Measurements from ENCODE around the gene ABCD1. TPM values are rescaled to one million over a fixed set of nuclear protein-coding genes. Genes with fewer than 3 reads are reported as not detected.

The ABCD1 gene
- total RNA-seq, 6 experiments from 2014 or later = 8.0 to 20.8 (median 10.9) TPM

DNA sequence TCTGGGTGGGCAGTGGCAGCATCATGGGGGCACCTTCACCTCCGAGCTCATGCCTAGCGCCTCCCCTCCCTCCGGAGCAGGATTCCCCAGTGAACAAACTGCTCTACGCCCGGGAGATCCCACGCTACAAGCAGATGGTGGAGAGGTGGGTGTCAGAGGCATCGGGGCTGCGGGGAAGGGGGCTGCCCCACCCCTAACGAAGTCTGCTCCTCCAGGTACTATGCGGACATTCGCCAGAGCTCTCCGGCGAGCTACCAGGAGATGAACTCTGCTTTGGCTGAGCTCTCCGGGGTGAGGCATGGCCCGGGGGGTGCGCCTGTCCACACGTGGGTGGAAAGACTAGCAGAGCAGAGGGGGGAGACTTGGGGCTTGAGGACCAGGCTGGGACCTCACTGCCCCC, 53.5 kb downstream of the ABCD1 start:
- Histone ChIP-seq H3K4me1 (no peaks in the 10 kb centered on the region), H3K27ac (no peak overlapping the region), H3K27me3 (no peaks in the 10 kb centered on the region), H3K36me3 (no peaks in the 10 kb centered on the region), H3K4me3 (no peak overlapping the region), H3K9me3 (no peaks in the 10 kb centered on the region)
- DNase-seq (peak in 1 of 3 donors; percentile 51), ATAC-seq (no peak)
- TF ChIP-seq, protein P1, sequence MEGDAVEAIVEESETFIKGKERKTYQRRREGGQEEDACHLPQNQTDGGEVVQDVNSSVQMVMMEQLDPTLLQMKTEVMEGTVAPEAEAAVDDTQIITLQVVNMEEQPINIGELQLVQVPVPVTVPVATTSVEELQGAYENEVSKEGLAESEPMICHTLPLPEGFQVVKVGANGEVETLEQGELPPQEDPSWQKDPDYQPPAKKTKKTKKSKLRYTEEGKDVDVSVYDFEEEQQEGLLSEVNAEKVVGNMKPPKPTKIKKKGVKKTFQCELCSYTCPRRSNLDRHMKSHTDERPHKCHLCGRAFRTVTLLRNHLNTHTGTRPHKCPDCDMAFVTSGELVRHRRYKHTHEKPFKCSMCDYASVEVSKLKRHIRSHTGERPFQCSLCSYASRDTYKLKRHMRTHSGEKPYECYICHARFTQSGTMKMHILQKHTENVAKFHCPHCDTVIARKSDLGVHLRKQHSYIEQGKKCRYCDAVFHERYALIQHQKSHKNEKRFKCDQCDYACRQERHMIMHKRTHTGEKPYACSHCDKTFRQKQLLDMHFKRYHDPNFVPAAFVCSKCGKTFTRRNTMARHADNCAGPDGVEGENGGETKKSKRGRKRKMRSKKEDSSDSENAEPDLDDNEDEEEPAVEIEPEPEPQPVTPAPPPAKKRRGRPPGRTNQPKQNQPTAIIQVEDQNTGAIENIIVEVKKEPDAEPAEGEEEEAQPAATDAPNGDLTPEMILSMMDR (IDR thresholded peaks at IDR 0.05) = no peak
- TF ChIP-seq POLR2A (IDR thresholded peaks at IDR 0.05) = no peak
- intact Hi-C loops (cut with DNase I) = no loop called here
- no CpG with 5 or more reads among the region's 17 CpGs for WGBS (ENCODE audit: insufficient coverage, low coverage, low lambda C conversion rate, missing lambda C conversion rate)

DNA sequence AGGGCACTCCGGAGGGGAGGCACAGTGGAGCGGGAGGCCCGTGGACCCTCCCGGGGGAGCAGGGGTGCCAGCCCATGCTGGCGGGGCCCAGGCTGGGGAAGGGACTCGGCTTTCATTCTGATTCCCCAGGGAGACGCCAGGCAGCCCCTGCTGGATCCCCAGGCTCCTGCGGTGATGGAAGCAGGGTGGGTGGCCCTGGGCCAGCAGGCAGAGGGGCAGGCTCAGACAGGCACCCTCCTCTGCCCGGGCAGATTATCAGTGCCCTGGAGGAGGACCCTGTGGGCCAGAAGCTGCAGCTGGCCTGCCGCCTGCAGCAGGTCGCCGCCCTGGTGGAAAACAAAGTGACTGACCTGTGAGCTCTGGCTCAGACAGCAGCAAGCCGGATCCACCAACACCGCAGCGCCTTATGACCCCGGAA, 54.0 kb downstream of the ABCD1 start:
- H3K4me1 ChIP-seq = no peaks in the 10 kb centered on the region
- intact Hi-C loops (cut with DNase I) = no loop called here
- H3K4me3 ChIP-seq = no peak overlapping the region
- peak; percentile 59 to 74 (median 65) for ATAC-seq
- H3K36me3 ChIP-seq = no peaks in the 10 kb centered on the region
- H3K27me3 ChIP-seq = no peaks in the 10 kb centered on the region
- H3K9me3 ChIP-seq = no peaks in the 10 kb centered on the region
- DNase-seq = peak in 1 of 3 donors; percentile 58
- H3K27ac ChIP-seq = no peak overlapping the region
- TF ChIP-seq, protein P1 (IDR thresholded peaks at IDR 0.05) = peak in 2 of 4 donors; percentile 29 to 45
- TF ChIP-seq POLR2A (IDR thresholded peaks at IDR 0.05) = no peak
- no CpG with 5 or more reads among the region's 16 CpGs for WGBS (ENCODE audit: insufficient coverage, low coverage, low lambda C conversion rate, missing lambda C conversion rate)

DNA sequence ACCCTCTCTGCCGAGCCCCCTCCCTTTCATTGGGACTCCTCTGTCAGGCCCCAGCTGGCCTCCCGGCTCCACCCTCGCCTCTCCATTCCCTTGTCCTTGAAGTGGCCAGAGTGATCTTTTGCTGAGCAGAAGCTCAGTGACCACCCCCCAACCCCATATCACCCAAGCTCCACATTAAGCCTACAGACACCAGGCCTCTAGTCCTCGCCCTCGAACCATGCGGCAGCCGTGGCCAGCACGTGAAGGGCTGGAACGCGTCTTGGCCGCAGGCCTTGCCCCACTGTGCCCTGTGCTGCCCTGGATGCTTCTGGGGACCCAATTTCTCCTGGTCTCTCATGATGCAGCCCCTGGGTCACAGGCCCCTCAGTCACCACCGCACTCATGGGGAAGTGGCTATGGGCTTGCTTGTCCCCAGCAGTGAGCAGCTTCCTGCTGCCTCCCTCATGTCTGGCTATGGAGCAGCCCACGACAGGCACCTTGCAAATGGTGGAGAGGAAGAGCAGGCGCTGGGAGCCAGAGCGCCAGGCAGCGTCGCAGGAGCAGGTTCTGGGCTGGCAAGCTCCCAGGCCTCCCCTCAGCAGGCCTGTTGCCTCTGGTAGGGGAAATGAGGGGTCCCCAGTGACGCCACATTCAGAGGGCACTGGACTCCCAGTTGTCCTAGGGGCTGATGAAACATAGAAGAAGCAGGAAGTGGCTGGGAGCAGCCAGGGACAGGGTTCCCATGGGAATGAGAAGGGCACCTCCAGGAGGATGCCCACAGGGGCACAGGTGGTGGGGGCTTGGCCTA, 55.4 kb downstream of the ABCD1 start:
- Histone ChIP-seq H3K4me3 (no peak overlapping the region), H3K27me3 (no peaks in the 10 kb centered on the region), H3K27ac (no peak overlapping the region), H3K4me1 (no peaks in the 10 kb centered on the region), H3K9me3 (no peaks in the 10 kb centered on the region), H3K36me3 (no peaks in the 10 kb centered on the region)
- 79% methylated on average over 7 of the region's 18 CpGs for WGBS (ENCODE audit: insufficient coverage, low coverage, low lambda C conversion rate, missing lambda C conversion rate)
- intact Hi-C loops (cut with DNase I) = no loop called here
- ATAC-seq (no peak), DNase-seq (no peak)
- no peak for TF ChIP-seq POLR2A (IDR thresholded peaks at IDR 0.05)
- TF ChIP-seq, protein P1 (IDR thresholded peaks at IDR 0.05) = no peak

DNA sequence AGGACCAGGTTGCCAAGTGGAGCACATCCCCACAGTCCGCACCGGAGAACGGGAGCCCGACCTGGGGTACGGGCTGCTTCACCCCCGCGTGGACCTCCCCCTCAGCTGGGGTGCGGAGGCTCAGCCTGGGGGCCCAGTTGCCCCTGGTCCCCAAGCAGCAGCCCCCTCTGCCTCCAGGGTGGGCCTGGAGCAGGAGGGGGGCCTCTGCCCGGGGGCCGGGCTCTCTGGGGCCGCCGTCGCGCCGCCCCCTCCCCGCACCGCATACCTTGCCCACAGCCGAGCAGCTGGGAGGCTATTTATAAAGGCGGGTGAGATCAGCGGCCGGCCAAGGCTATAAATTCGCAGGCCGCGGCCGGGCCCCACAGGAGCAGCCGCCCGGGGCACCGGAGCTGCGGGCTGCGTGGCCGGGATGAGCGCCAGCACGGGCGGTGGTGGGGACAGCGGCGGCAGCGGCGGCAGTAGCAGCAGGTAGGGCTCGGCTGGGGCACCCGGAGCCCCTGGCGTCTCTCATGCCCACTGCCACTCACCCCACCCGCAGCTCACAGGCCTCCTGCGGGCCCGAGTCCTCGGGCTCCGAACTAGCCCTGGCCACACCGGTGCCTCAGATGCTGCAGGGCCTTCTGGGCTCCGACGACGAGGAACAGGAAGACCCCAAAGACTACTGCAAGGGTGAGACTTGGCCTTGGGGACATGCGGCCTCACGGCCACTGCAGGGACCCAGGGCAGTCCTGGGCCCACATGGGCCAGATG, 56.2 kb downstream of the ABCD1 start, which contains the start of gene SRPK3:
Gene SRPK3 (plus strand): TSS at position 364 of the 750 bp plus-strand sequence. CDS start 46 bp downstream, at position 410.
- intact Hi-C loops (cut with DNase I) = no loop called here
- H3K36me3 ChIP-seq = peaks cover 0 to 5% (median 0%) of the 10 kb centered on the region in 4 donors
- H3K9me3 ChIP-seq = no peaks in the 10 kb centered on the region
- H3K4me1 ChIP-seq = no peaks in the 10 kb centered on the region
- WGBS (ENCODE audit: insufficient coverage, low coverage, low lambda C conversion rate, missing lambda C conversion rate) = no CpG with 5 or more reads among the region's 52 CpGs
- no peak for ATAC-seq
- no peak for DNase-seq
- no peak within 1 kb of the TSS for H3K27ac ChIP-seq
- H3K4me3 ChIP-seq = no peak within 1 kb of the TSS
- TF ChIP-seq POLR2A (IDR thresholded peaks at IDR 0.05) = no peak
- H3K27me3 ChIP-seq = no peaks in the 10 kb centered on the region
